PC-3 (cell line): ENCODE measurements around the gene ZDHHC1.

Experiments used
- CTCF ChIP-seq: fragments of 300-600 bp; sonication (generic); conservative IDR thresholded peaks from 2 replicates; pipeline ENCODE4 v1.5.1; 2017; ENCODE audit warnings: antibody characterized with exemption, low read depth, mild to moderate bottlenecking, low read length
- EZH2 ChIP-seq: fragments of 300-600 bp; sonication (generic); IDR thresholded peaks from one replicate; pipeline ENCODE4 v1.6.1; 2017; ENCODE audit warnings: antibody characterized with exemption, mild to moderate bottlenecking, low read length; ENCODE audit not compliant: unreplicated experiment

DNA sequence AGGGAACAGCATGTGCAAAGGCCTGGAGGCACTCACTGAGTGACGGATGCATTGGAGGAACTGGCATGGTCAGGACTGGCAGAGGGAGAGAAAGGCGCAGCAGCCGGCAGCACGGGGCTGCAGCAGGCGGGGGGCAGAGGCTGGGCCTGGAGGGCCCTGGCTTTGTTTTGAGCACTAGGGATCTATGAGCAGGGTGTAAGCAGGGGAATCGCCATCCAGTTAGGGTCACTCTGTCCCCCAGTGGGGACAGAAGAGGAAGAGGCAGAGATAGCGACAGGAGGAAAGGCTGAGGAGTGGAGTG lies 28.8 kb upstream of the ZDHHC1 start:
- TF ChIP-seq CTCF (no peak), EZH2 (no peak)
